PC-3 (cell line): Measurements from ENCODE around the gene ZMIZ1. TPM values are rescaled to one million over a fixed set of nuclear protein-coding genes. Genes with fewer than 3 reads are reported as not detected.

ENCODE experiments used
- ATAC-seq: fragments of 200-7000 bp; cut with Tn5 transposase; 2 replicates; pipeline ENCODE4 v1.9.1; 2020; ENCODE audit warnings: mild to moderate bottlenecking, moderate library complexity
- BruUV-seq: library from RNA; stranded (reverse); fragments of 400-500 nt; replicated peaks from 2 replicates; lab custom pipeline; 2021; lab: Mats Ljungman, UMichigan
- CTCF ChIA-PET: fragments of 300-600 bp; sonication (Branson Sonifier 250); formaldehyde crosslinking; loops from one replicate; lab custom pipeline; 2022; ENCODE audit warnings: antibody characterized with exemption; lab: Charles Lee
- POLR2A ChIA-PET: fragments of 300-600 bp; sonication (Branson Sonifier 250); formaldehyde crosslinking; loops from one replicate; lab custom pipeline; 2022; ENCODE audit warnings: antibody characterized with exemption; ENCODE audit not compliant: unreplicated experiment; lab: Charles Lee
- DNase-seq: peaks from one replicate; pipeline ENCODE4 v3.0.0-alpha.2; 2015
- H2AFZ ChIP-seq: fragments of 300-600 bp; sonication (generic); 2 replicates; pipeline ENCODE4 v1.6.0; 2016; ENCODE audit warnings: antibody characterized with exemption, low read length
- H3F3A ChIP-seq: fragments of 300-600 bp; sonication (generic); one replicate; pipeline ENCODE4 v1.6.0; 2017; ENCODE audit warnings: antibody characterized with exemption, low read length, control low read depth, mild to moderate bottlenecking; ENCODE audit not compliant: unreplicated experiment
- H3K27ac ChIP-seq: fragments of 300-600 bp; sonication (generic); 2 replicates; pipeline ENCODE4 v1.5.1; 2016; ENCODE audit warnings: mild to moderate bottlenecking, low read length
- H3K27me3 ChIP-seq: fragments of 300-600 bp; sonication (generic); 2 replicates; pipeline ENCODE4 v1.6.1; 2016; ENCODE audit warnings: low read length, mixed read lengths
- H3K36me3 ChIP-seq: fragments of 300-600 bp; sonication (generic); 2 replicates; pipeline ENCODE4 v1.6.1; 2016; ENCODE audit warnings: low read depth, mixed run types, low read length, mixed read lengths
- H3K4me1 ChIP-seq: fragments of 300-600 bp; sonication (generic); 2 replicates; pipeline ENCODE4 v1.5.1; 2016; ENCODE audit warnings: low read length; ENCODE audit not compliant: insufficient read depth
- H3K4me2 ChIP-seq: fragments of 300-600 bp; sonication (generic); 2 replicates; pipeline ENCODE4 v1.6.0; 2016; ENCODE audit warnings: low read length
- H3K4me3 ChIP-seq: fragments of 300-600 bp; sonication (generic); 2 replicates; pipeline ENCODE4 v1.5.1; 2016; ENCODE audit warnings: mild to moderate bottlenecking, low read length, mixed read lengths
- H3K79me2 ChIP-seq: fragments of 300-600 bp; sonication (generic); 2 replicates; pipeline ENCODE4 v1.6.1; 2017; ENCODE audit warnings: low read length, mixed read lengths
- H3K9ac ChIP-seq: fragments of 300-600 bp; sonication (generic); 2 replicates; pipeline ENCODE4 v1.6.0; 2016; ENCODE audit warnings: mild to moderate bottlenecking, low read length
- H3K9me2 ChIP-seq: fragments of 300-600 bp; sonication (generic); replicated peaks from 2 replicates; pipeline ENCODE4 v1.6.1; 2016; ENCODE audit warnings: mixed run types, low read length, mixed read lengths
- H3K9me3 ChIP-seq: fragments of 300-600 bp; sonication (generic); 2 replicates; pipeline ENCODE4 v1.6.1; 2016; ENCODE audit warnings: low read length, mixed read lengths
- H4K20me1 ChIP-seq: fragments of 300-600 bp; sonication (generic); 2 replicates; pipeline ENCODE4 v1.6.1; 2016; ENCODE audit warnings: low read length, mixed read lengths
- EZH2 ChIP-seq: fragments of 300-600 bp; sonication (generic); IDR thresholded peaks from one replicate; pipeline ENCODE4 v1.6.1; 2017; ENCODE audit warnings: antibody characterized with exemption, mild to moderate bottlenecking, low read length; ENCODE audit not compliant: unreplicated experiment
- EZH2phosphoT487 ChIP-seq: fragments of 300-600 bp; sonication (generic); IDR thresholded peaks from 2 replicates; pipeline ENCODE4 v1.6.1; 2018; ENCODE audit warnings: mild to moderate bottlenecking, antibody characterized with exemption, low read length, borderline replicate concordance
- intact Hi-C: fragments of 100-400 bp; cut with micrococcal nuclease; formaldehyde crosslinking; loops from 2 replicates; pipeline ENCODE4 v1.9.0; 2023
- total RNA-seq: library from RNA; depleted of rRNA; stranded (reverse); fragments of >200 nt; gene quantifications from 2 replicates; pipeline ENCODE4 v1.2.3, GENCODE V29; 2014
- TF ChIP-seq, protein P1 (sequence below): fragments of 300-600 bp; sonication (generic); conservative IDR thresholded peaks from 2 replicates; pipeline ENCODE4 v1.5.1; 2017; ENCODE audit warnings: antibody characterized with exemption, low read depth, mild to moderate bottlenecking, low read length

The ZMIZ1 gene
- total RNA-seq, 1 experiment from 2014 or later: 55.4 TPM

DNA sequence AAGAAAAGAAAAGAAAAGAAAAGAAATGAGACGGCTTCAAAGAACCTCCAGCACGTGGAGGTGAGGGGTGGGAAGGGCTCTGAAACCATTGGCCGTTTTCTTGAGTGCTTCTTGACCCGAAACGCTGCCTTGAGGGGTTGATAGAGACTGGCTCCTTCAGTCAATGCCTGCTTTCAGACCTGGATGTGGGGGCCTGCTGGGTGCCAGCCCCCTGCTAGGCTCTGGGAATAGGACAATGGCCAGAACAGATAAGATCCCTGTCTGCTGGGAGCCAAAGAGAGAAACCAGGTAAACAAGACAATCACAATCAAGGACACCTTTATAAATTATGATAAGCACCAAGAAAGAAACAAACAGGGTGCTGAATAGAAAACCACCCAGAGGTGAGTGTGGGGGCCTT, 27.7 kb downstream of the ZMIZ1 start:
- Histone ChIP-seq H3F3A (no peaks in the 10 kb centered on the region), H3K4me2 (no peak overlapping the region), H3K9ac (no peak overlapping the region), H3K36me3 (no peaks in the 10 kb centered on the region), H3K9me3 (no peaks in the 10 kb centered on the region), H4K20me1 (peaks cover 67% of the 10 kb centered on the region), H3K4me1 (peaks cover 20% of the 10 kb centered on the region), H3K27ac (no peak overlapping the region), H3K27me3 (no peaks in the 10 kb centered on the region), H2AFZ (no peak overlapping the region), H3K79me2 (peaks cover 94% of the 10 kb centered on the region), H3K4me3 (no peak overlapping the region), H3K9me2 (no peaks in the 10 kb centered on the region)
- CTCF ChIA-PET: no interaction called here
- TF ChIP-seq EZH2 (no peak), EZH2phosphoT487 (no peak)
- TF ChIP-seq, protein P1, sequence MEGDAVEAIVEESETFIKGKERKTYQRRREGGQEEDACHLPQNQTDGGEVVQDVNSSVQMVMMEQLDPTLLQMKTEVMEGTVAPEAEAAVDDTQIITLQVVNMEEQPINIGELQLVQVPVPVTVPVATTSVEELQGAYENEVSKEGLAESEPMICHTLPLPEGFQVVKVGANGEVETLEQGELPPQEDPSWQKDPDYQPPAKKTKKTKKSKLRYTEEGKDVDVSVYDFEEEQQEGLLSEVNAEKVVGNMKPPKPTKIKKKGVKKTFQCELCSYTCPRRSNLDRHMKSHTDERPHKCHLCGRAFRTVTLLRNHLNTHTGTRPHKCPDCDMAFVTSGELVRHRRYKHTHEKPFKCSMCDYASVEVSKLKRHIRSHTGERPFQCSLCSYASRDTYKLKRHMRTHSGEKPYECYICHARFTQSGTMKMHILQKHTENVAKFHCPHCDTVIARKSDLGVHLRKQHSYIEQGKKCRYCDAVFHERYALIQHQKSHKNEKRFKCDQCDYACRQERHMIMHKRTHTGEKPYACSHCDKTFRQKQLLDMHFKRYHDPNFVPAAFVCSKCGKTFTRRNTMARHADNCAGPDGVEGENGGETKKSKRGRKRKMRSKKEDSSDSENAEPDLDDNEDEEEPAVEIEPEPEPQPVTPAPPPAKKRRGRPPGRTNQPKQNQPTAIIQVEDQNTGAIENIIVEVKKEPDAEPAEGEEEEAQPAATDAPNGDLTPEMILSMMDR: no peak
- POLR2A ChIA-PET: no interaction called here
- intact Hi-C loops: no loop called here
- ATAC-seq (no peak), DNase-seq (no peak)
- BruUV-seq: no TSS peak

GRCh38 chr10:79097021-79097872, 28.5 kb downstream of the ZMIZ1 start:
- no peak for ATAC-seq
- Histone ChIP-seq H3K79me2 (peaks cover 92% of the 10 kb centered on the region), H3K9ac (no peak overlapping the region), H3K27ac (no peak overlapping the region), H3K4me2 (no peak overlapping the region), H3K9me3 (no peaks in the 10 kb centered on the region), H3K4me3 (no peak overlapping the region), H3K4me1 (peaks cover 20% of the 10 kb centered on the region), H3F3A (no peaks in the 10 kb centered on the region), H3K9me2 (no peaks in the 10 kb centered on the region), H3K36me3 (no peaks in the 10 kb centered on the region), H4K20me1 (peaks cover 67% of the 10 kb centered on the region), H2AFZ (no peak overlapping the region), H3K27me3 (no peaks in the 10 kb centered on the region)
- DNase-seq: no peak
- TF ChIP-seq, protein P1: no peak
- TF ChIP-seq EZH2phosphoT487 (no peak), EZH2 (no peak)
- POLR2A ChIA-PET: no interaction called here
- CTCF ChIA-PET: no interaction called here
- intact Hi-C loops: no loop called here
- no TSS peak for BruUV-seq

DNA sequence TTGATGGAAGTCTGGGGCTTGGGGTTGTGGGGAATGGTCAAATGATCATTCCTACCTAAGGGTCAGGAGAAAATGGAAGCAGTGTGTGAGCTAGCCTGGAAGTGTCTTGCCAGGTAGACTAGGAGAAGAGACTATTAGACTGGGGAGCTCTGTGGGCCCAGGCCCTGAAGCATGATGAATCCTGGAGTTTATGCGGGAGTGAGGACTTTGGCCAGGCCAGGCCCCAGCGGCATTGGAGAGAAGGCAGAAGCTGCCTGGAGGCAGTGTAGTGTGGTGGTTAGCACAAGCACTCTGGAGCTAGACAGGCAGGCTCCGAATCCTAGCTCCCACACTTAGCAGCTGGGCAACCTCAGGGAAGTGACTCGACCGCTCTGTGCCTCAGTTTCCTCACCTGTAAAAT, 29.3 kb downstream of the ZMIZ1 start:
- no TSS peak for BruUV-seq
- H3K36me3 ChIP-seq: no peaks in the 10 kb centered on the region
- no peak overlapping the region for H3K4me3 ChIP-seq
- peaks cover 93% of the 10 kb centered on the region for H3K79me2 ChIP-seq
- ChIA-PET CTCF (no interaction called here), POLR2A (no interaction called here)
- ATAC-seq (no peak), DNase-seq (no peak)
- no peak overlapping the region for H3K4me2 ChIP-seq
- H3F3A ChIP-seq: no peaks in the 10 kb centered on the region
- H3K9ac ChIP-seq: no peak overlapping the region
- no peak overlapping the region for H3K27ac ChIP-seq
- H3K4me1 ChIP-seq: peaks cover 20% of the 10 kb centered on the region
- no peaks in the 10 kb centered on the region for H3K9me2 ChIP-seq
- intact Hi-C loops: no loop called here
- H2AFZ ChIP-seq: no peak overlapping the region
- H3K27me3 ChIP-seq: no peaks in the 10 kb centered on the region
- no peaks in the 10 kb centered on the region for H3K9me3 ChIP-seq
- TF ChIP-seq EZH2: no peak
- TF ChIP-seq, protein P1: no peak
- TF ChIP-seq EZH2phosphoT487: no peak
- H4K20me1 ChIP-seq: peaks cover 70% of the 10 kb centered on the region
